IPS-20b (cell line): ENCODE data around the gene AFDN.

ENCODE experiments used
- H3K27ac ChIP-seq: one replicate; pipeline ENCODE4 v1.5.1; 2013; ENCODE audit warnings: low read length
- H3K27me3 ChIP-seq: 2 replicates; pipeline ENCODE4 v1.6.1; 2013; ENCODE audit warnings: mild to moderate bottlenecking, low read length, inconsistent platforms; ENCODE audit not compliant: insufficient read depth
- H3K36me3 ChIP-seq: 2 replicates; pipeline ENCODE4 v1.6.1; 2013; ENCODE audit warnings: low read depth, mild to moderate bottlenecking, inconsistent platforms, low read length, moderate library complexity; ENCODE audit not compliant: insufficient read depth
- H3K4me1 ChIP-seq: 2 replicates; pipeline ENCODE4 v1.6.1; 2013; ENCODE audit warnings: mild to moderate bottlenecking, control low read depth, inconsistent platforms, low read length, moderate library complexity; ENCODE audit not compliant: insufficient read depth
- H3K4me3 ChIP-seq: 2 replicates; pipeline ENCODE4 v1.5.1; 2013; ENCODE audit warnings: mild to moderate bottlenecking, low read length, inconsistent platforms
- H3K9ac ChIP-seq: 2 replicates; pipeline ENCODE4 v1.6.1; 2013; ENCODE audit warnings: low read depth, mild to moderate bottlenecking, inconsistent platforms, low read length, moderate library complexity
- H3K9me3 ChIP-seq: 2 replicates; pipeline ENCODE4 v1.6.1; 2013; ENCODE audit warnings: mild to moderate bottlenecking, low read depth, low read length, inconsistent platforms; ENCODE audit not compliant: insufficient read depth

The AFDN gene

DNA sequence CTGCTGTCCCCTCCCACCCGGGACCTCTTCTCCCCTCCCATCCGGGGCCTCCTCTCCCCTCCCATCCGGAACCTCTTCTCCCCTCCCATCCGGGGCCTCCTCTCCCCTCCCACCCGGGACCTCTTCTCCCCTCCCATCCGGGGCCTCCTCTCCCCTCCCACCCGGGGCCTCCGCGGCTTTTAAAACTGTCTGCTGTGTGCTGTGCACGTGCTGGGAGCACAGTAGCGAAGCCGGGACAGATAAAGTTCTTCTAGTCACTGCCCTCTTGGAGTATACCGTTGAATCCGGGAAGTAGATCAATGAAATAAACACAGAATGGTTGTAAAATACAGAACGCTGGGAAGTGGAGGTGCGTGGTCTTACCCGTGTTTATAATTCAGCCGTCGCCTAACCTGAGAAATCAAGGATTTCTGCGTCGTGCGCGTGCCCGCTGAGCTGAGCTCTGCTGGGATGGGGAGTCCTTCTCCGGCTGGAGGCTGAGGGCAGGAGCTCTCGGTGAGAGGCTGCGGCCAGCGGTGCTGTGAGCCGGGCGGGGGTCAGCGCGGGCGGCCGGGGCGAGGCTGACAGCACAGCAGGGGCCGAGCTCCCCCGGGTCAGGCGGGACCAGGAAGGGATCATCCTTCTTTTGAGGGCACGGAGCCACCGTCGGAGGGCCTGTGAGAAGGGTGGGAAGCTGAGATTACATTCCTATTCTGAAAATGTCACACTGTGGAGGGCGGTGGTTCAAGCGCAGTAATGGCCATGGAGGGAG, 151.2 kb downstream of the AFDN start:
- Histone ChIP-seq H3K27me3 (no peaks in the 10 kb centered on the region), H3K9me3 (no peaks in the 10 kb centered on the region), H3K36me3 (no peaks in the 10 kb centered on the region), H3K9ac (no peak overlapping the region), H3K4me3 (no peak overlapping the region), H3K4me1 (peaks cover 8% of the 10 kb centered on the region; the same call in 1 of the 2 replicates), H3K27ac (no peak overlapping the region)

DNA sequence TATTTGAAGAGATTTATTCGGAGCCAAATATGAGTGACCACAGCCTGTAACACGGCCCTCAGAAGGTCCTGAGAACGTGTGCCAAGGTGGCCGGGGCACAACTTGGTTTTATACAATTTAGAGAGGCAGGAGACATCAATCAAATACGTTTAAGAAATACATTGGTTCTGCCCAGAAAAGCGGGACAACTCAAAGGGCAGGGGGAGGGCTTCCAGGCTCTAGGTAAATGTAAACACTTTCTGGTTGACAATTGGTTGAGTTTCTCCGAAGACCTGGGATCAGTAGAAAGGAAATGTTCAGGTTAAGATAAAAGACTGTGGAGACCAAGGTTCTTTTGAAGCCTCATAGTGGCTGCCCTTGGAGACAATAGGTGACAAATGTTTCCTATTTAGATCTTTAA, 151.9 kb downstream of the AFDN start:
- Histone ChIP-seq H3K9me3 (0 out of 2 replicates have a peak, but pooled peaks cover under 1% of the 10 kb centered on the region), H3K4me1 (0 out of 2 replicates have a peak, but pooled peaks cover 2% of the 10 kb centered on the region), H3K36me3 (no peaks in the 10 kb centered on the region), H3K9ac (no peak overlapping the region), H3K27me3 (no peaks in the 10 kb centered on the region), H3K4me3 (no peak overlapping the region), H3K27ac (no peak overlapping the region)

DNA sequence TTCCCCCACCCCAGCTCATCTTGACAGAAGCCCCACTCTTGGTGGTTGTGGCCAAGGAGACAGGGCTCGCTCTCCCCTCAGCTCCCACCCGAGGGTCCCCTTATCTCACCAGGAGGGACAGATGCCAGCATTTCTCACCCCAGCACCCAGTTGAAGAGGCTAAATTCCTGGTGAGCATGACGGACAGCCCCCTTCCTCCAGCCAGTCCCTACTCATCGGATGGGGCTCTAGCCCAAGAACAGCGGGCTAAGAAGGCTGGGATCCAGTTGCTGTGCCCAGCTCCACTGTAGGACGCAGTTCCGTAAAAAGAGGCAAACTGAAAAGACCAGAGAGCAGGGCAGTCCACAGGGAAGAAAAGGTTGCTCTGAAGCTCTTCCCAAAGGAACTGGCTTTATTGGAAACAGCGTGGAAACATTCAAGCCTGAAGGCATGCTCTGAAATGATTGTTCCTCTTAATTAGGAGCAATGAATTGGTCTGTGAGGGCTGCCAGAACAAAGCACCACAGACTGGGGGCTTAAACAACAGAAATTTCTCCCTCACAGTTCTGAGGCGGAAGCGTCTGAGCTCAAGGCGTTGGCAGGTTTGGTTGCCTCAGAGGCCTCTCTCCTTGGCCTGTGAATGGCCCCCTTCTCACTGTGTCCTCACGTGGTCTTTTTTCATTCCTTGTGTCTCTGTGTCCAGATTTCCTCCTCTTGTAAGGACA, 152.9 kb downstream of the AFDN start:
- 0 out of 2 replicates have a peak, but pooled peaks cover 7% of the 10 kb centered on the region for H3K9me3 ChIP-seq
- no peaks in the 10 kb centered on the region for H3K4me1 ChIP-seq
- H3K27me3 ChIP-seq: no peaks in the 10 kb centered on the region
- no peak overlapping the region for H3K9ac ChIP-seq
- no peak overlapping the region for H3K27ac ChIP-seq
- no peaks in the 10 kb centered on the region for H3K36me3 ChIP-seq
- no peak overlapping the region for H3K4me3 ChIP-seq

DNA sequence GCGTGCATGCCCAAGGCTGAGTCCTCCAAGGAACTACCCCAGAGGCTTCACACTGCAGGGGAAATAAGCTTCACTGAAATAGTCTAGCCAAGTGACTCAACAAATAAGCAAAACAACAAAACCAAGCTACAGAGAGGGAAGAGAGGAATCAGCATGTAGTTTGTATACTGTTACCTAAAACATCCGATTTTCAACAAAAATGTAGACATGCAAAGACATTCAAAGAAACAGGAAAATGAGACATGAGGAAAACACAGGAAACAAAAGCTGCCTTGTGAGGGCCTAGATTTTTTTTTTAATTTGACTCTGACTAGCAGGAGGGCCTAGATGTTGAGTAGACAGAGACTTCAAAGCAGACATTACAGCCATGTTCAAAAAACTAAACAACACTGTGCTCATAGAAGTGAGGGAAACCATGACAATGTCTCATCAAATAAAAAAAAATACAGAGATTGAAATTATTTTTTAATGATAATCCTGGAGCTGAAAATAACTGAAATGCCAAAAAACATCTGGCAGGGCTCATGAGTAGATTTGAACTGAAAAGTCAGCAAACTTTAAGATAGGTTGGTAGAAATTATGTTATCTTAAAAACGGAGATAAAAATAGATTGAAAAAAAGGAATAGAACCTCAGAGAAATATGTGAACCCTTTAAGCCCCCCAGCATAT, 154.3 kb downstream of the AFDN start:
- no peak overlapping the region for H3K9ac ChIP-seq
- H3K27me3 ChIP-seq: no peaks in the 10 kb centered on the region
- no peaks in the 10 kb centered on the region for H3K36me3 ChIP-seq
- H3K4me3 ChIP-seq: no peak overlapping the region
- 0 out of 2 replicates have a peak, but pooled peaks cover 7% of the 10 kb centered on the region for H3K9me3 ChIP-seq
- H3K27ac ChIP-seq: no peak overlapping the region
- H3K4me1 ChIP-seq: no peaks in the 10 kb centered on the region

DNA sequence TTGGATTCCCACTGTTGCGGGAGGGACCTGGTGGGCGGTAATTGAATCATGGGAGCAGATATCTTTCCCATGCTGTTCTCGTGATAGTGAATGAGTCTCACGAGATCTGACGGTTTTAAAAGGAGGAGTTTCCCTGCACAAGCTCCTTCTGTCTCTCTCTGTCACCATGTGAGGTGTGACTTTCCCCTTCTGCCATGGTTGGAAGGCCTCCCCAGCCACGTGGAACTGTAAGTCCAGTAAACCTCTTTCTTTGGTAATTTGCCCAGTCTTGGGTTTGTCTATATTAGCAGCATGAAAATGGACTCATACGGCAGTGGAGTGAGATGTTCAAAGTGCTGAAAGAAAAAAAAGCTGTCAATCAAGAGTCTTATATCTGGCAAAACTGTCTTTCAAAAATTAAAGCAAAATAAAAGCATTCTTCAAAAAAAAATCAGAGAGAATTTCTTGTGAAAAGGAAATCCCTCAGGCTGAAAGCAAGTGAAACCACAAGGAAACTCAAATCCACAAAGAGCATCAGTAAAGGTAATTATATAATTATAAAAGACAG, 155.3 kb downstream of the AFDN start:
- Histone ChIP-seq H3K9me3 (peaks cover 7% of the 10 kb centered on the region; the same call in 1 of the 2 replicates), H3K27me3 (no peaks in the 10 kb centered on the region), H3K9ac (no peak overlapping the region), H3K36me3 (no peaks in the 10 kb centered on the region), H3K4me3 (no peak overlapping the region), H3K4me1 (no peaks in the 10 kb centered on the region), H3K27ac (no peak overlapping the region)

DNA sequence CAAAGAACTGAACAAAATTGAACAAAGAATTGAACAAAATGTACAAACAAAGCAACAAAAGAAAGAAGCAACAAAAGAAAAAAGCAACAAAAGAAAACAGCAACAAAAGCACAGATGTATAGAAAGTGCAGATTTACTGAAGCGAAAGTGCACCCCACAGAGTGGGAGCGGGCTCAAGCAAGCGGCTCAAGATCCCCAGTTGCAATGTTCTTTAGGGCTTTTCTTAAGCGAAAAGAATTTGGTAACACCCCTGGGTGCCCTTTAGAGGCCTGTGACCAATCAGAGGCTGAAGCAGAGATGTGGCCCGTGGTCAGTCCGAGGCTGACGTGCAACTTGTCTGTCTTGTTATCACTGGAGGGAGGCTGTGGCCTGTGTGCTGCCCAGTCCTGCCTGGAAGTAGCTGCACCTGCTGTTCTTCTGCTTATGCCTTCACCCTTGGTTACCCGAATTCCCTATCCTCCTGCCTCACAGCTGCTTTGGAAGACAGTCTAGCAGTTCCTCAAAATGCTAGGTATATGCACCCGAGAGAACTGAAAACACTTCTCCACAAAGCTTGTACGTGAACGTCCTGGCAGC, 157.5 kb downstream of the AFDN start:
- H3K4me3 ChIP-seq: no peak overlapping the region
- H3K4me1 ChIP-seq: no peaks in the 10 kb centered on the region
- H3K27me3 ChIP-seq: no peaks in the 10 kb centered on the region
- H3K9me3 ChIP-seq: peaks cover 7% of the 10 kb centered on the region; the same call in 1 of the 2 replicates
- H3K27ac ChIP-seq: no peak overlapping the region
- H3K36me3 ChIP-seq: no peaks in the 10 kb centered on the region
- no peak overlapping the region for H3K9ac ChIP-seq

DNA sequence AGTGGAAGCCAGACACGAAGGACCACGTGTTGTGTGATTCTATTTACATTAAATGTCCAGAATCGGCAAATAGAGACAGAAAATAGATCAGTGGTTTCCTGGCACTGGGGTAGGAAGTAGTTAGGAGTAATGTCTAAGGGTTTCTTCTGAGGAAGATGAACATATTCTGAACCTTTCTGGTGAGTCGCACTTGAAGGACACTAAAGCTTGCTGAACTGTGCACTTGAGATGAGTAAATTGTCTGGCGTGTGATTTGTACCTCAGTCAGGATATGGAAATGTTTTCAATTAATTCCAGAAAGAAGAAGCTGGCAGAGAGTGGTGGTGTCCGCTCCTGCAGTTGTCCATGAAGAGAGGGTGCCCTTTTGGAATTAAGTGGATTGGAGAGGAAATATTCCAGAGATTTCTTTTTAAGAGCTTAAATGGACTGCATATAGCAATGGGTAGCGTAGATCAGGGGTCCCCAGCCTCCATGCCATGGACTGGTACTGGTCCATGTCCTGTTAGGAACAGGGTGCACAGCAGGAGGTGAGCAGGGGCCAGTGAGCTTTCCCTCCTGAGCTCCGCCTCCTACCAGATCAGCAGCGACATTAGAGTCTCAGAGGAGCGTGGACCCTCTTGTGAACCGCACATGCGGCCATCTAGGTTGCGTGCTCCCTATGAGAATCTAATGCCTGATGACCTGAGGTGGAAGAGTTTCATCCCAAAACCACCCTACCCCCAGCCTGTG, 158.3 kb downstream of the AFDN start:
- no peak overlapping the region for H3K9ac ChIP-seq

DNA sequence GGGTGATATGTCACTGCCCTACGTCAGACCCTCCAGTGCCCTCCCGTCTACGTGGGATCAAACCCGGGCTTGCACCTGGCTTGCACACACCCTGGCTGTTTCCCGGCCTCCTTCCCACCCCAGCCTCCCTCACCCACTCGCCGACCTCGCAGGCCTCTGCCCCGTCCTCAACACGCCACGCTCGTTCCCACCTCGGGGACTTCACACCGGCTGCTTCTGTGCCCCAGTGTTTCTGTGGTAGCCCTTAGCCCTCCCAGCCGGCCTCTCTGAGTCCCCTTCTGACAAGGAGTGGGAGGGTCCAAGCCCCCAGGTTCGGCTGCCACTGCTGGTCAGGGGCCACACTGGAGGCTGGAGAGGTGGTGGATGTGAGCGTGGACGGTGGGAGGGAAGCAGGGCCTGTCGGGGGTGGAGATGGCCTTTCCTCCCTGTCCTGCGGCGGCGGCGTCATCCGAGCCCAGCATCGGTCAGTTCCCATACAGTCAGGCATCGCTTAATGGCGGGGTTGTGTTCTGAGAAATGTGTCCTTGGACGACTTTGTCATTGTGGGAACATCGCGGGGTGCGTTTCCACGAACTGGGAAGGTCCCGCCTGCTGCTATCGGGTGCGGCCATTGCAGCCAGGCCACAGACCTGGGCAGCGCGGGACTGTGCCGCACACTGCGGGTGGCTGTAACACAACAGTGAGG, 159.3 kb downstream of the AFDN start:
- Histone ChIP-seq H3K27me3 (no peaks in the 10 kb centered on the region), H3K4me3 (no peak overlapping the region), H3K27ac (no peak overlapping the region), H3K4me1 (no peaks in the 10 kb centered on the region), H3K9ac (no peak overlapping the region), H3K9me3 (peaks cover 7% of the 10 kb centered on the region; the same call in 1 of the 2 replicates), H3K36me3 (no peaks in the 10 kb centered on the region)

More for the DNA sequence above, 158.3 kb downstream of the AFDN start:
- Histone ChIP-seq H3K27me3 (no peaks in the 10 kb centered on the region), H3K27ac (no peak overlapping the region), H3K9me3 (peaks cover 7% of the 10 kb centered on the region; the same call in 1 of the 2 replicates), H3K4me3 (no peak overlapping the region), H3K36me3 (no peaks in the 10 kb centered on the region), H3K4me1 (no peaks in the 10 kb centered on the region)

DNA sequence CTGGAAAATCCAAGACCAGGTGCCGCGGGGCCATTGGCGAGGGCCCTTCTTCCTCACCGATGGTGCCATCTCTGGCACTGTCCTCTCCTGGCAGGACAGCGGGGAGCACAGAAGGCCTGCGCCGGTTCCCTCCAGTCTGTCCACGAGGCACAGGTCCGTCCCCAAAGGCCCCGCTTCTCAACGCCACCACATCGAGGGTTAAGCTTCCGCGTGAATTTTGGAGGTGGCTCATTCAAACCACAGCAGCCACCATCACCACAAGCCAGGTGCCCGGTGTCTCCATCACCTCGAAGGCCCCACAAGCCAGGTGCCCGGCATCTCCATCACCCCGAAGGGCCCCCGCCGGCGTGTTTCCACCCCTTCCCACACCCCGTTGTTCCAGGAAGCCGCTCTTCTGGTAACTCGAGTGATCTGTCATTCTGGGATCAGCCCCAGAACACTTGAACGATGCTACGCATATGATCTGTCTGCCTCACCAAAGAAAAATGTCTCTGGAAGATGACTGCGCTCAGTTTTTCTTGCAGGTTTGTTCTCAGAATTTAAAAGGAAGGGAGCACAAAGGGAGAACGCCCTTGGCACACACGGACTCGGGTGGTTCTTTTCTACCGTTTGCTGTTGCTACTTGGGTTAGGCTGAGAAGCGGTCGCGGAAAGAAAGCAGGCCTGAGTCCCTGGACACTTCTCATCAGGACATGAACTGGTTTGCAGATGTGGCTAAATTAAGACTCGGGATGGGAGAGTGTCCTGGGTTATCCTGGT, 160.9 kb downstream of the AFDN start:
- Histone ChIP-seq H3K9me3 (peaks cover 7% of the 10 kb centered on the region; the same call in 1 of the 2 replicates), H3K4me3 (no peak overlapping the region), H3K27ac (no peak overlapping the region), H3K27me3 (no peaks in the 10 kb centered on the region), H3K36me3 (no peaks in the 10 kb centered on the region), H3K4me1 (no peaks in the 10 kb centered on the region), H3K9ac (no peak overlapping the region)

DNA sequence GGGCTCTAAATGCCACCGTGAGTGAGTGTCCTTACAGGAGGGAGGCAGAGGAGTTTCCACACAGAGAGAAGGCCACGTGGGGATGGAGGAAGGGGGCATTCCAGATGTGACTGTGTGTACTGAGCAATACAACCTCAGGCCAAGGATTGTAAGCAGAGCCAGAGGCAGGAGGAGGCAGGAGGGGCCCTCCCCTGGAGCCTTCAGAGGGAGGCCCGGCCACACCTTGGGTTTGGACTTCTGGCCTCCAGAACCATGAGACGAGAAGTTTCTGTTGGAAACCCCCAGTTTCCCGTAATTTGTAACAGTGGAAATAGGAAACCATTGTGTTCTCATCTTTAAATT, 161.4 kb downstream of the AFDN start:
- Histone ChIP-seq H3K36me3 (no peaks in the 10 kb centered on the region), H3K4me3 (no peak overlapping the region), H3K9ac (no peak overlapping the region), H3K27me3 (no peaks in the 10 kb centered on the region), H3K4me1 (no peaks in the 10 kb centered on the region), H3K27ac (no peak overlapping the region), H3K9me3 (peaks cover 7% of the 10 kb centered on the region; the same call in 1 of the 2 replicates)
